HepG2 (cell line): ENCODE results near the gene PDE4D. TPM values are rescaled to one million over a fixed set of nuclear protein-coding genes. Genes with fewer than 3 reads are reported as not detected.

Experiments used
- ATAC-seq: fragments of 200-7000 bp; cut with Tn5 transposase; 3 replicates; pipeline ENCODE4 v1.9.1; 2020; ENCODE audit warnings: mild to moderate bottlenecking, moderate library complexity
- BruUV-seq: library from RNA; stranded (reverse); fragments of 400-500 nt; replicated peaks from 2 replicates; lab custom pipeline; 2021; lab: Mats Ljungman, UMichigan
- CTCF ChIA-PET: fragments of 300-600 bp; formaldehyde crosslinking; extraction: SDS; loops from one replicate; lab custom pipeline; 2021; ENCODE audit warnings: low total read pairs, inconsistent platforms, low intra/inter-chr PET ratio; lab: Yijun Ruan, JAX
- POLR2A ChIA-PET: fragments of 350-600 bp; sonication (Branson Sonifier 250); formaldehyde crosslinking; loops from one replicate; lab custom pipeline; 2020; ENCODE audit warnings: antibody characterized with exemption, inconsistent platforms; lab: Yijun Ruan, JAX
- DNase-seq: peaks from one replicate; pipeline ENCODE4 v3.0.0-alpha.2; 2015; ENCODE audit warnings: low spot score
- FAIRE-seq: peaks from 3 replicates; lab custom pipeline; 2011; peaks lifted over from hg19 to GRCh38; lab: Jason Lieb, UNC
- H2AFZ ChIP-seq: one replicate; pipeline ENCODE4 v1.6.1; 2011; ENCODE audit warnings: low read length, inconsistent platforms
- H3K27ac ChIP-seq: fragments of 300-600 bp; 3 replicates; pipeline ENCODE4 v1.8.0; 2011; ENCODE audit warnings: mixed run types, mild to moderate bottlenecking, mixed read lengths, low read length, inconsistent platforms; ENCODE audit not compliant: insufficient read depth; ENCODE audit errors: extremely low read length
- H3K27me3 ChIP-seq, 2 experiments: fragments of 200-600 bp in 1 of 2; 2 replicates in 1 of 2; 3 replicates in 1 of 2; pipeline versions ENCODE4 v1.6.0 to v1.8.0; 2011; ENCODE audit warnings: low read length in 2 of 2, mild to moderate bottlenecking in 2 of 2, moderate library complexity in 2 of 2, inconsistent platforms in 1 of 2; ENCODE audit not compliant: insufficient read depth in 2 of 2, control insufficient read depth in 1 of 2
- H3K36me3 ChIP-seq, 2 experiments: fragments of 200-600 bp in 1 of 2; replicated peaks in 1 of 2; 2 replicates in 1 of 2; 3 replicates in 1 of 2; pipeline versions ENCODE4 v1.5.1 to v1.8.0; 2011; ENCODE audit warnings: low read length in 2 of 2, inconsistent platforms in 1 of 2; ENCODE audit not compliant: insufficient read depth in 2 of 2, control insufficient read depth in 1 of 2
- H3K4me1 ChIP-seq: 2 replicates; pipeline ENCODE4 v1.5.1; 2012; ENCODE audit warnings: low read length, inconsistent platforms; ENCODE audit not compliant: insufficient read depth
- H3K4me2 ChIP-seq: 2 replicates; pipeline ENCODE4 v1.6.0; 2011; ENCODE audit warnings: low read depth, low read length, inconsistent platforms
- H3K4me3 ChIP-seq, 3 experiments: fragments of 200-600 bp in 1 of 3; sonication (generic), shearing (Covaris generic) in 1 of 3; replicated peaks in 1 of 3; 2 replicates each; pipeline ENCODE4 v1.5.1; 2011 to 2016; ENCODE audit warnings: low read length in 3 of 3, inconsistent platforms in 2 of 3, low read depth in 2 of 3, mild to moderate bottlenecking in 2 of 3, control low read depth in 1 of 3, mixed read lengths in 1 of 3; ENCODE audit not compliant: insufficient read depth in 1 of 3
- H3K79me2 ChIP-seq: one replicate; pipeline ENCODE4 v1.6.1; 2011; ENCODE audit warnings: low read length, inconsistent platforms; ENCODE audit not compliant: insufficient read depth
- H3K9ac ChIP-seq: 2 replicates; pipeline ENCODE4 v1.6.0; 2011; ENCODE audit warnings: mild to moderate bottlenecking, low read depth, low read length, inconsistent platforms; ENCODE audit not compliant: insufficient read depth
- H3K9me3 ChIP-seq: 2 replicates; pipeline ENCODE4 v1.5.1; 2012; ENCODE audit warnings: mild to moderate bottlenecking, low read length
- H4K20me1 ChIP-seq: 2 replicates; pipeline ENCODE4 v1.6.0; 2011; ENCODE audit warnings: inconsistent platforms, mild to moderate bottlenecking, low read length, moderate library complexity; ENCODE audit not compliant: insufficient read depth
- ADNP ChIP-seq: sonication (generic); formaldehyde crosslinking; IDR thresholded peaks from 2 replicates; pipeline ENCODE4 v1.4.0; 2020; ENCODE audit warnings: missing genetic modification reagents
- FOXP1 ChIP-seq, 2 experiments: fragments of 450-650 bp in 1 of 2; IDR thresholded peaks; 2 replicates each; pipeline ENCODE4 v1.6.1; 2017 to 2018; ENCODE audit warnings: antibody characterized with exemption in 1 of 2
- GMEB1 ChIP-seq: sonication (generic); formaldehyde crosslinking; IDR thresholded peaks from 2 replicates; pipeline ENCODE4 v1.5.1; 2020; ENCODE audit warnings: missing genetic modification reagents, mild to moderate bottlenecking, borderline replicate concordance
- HDAC2 ChIP-seq: sonication (generic); formaldehyde crosslinking; IDR thresholded peaks from 2 replicates; pipeline ENCODE4 v1.4.0; 2020; ENCODE audit warnings: missing genetic modification reagents
- HNRNPUL1 ChIP-seq: fragments of 200-400 bp; formaldehyde crosslinking; IDR thresholded peaks from 2 replicates; pipeline ENCODE4 v1.6.1; 2017; ENCODE audit warnings: low read depth, mild to moderate bottlenecking, low read length, moderate library complexity
- NFYB ChIP-seq: sonication (generic); formaldehyde crosslinking; IDR thresholded peaks from 2 replicates; pipeline ENCODE4 v1.4.0; 2020; ENCODE audit warnings: missing genetic modification reagents
- NPAS2 ChIP-seq: sonication (generic); formaldehyde crosslinking; IDR thresholded peaks from 2 replicates; pipeline ENCODE4 v1.8.0; 2022; ENCODE audit warnings: mild to moderate bottlenecking, missing genetic modification reagents, borderline replicate concordance
- STAT5B ChIP-seq: sonication (generic); formaldehyde crosslinking; IDR thresholded peaks from 2 replicates; pipeline ENCODE4 v1.4.0; 2020; ENCODE audit warnings: missing genetic modification reagents
- U2AF1 ChIP-seq: fragments of 200-400 bp; formaldehyde crosslinking; optimal IDR thresholded peaks from 2 replicates; pipeline ENCODE3; 2017; ENCODE audit warnings: mild to moderate bottlenecking, low read depth, low read length
- ZHX2 ChIP-seq, 2 experiments: sonication (generic) in 1 of 2; formaldehyde crosslinking in 1 of 2; IDR thresholded peaks; 2 replicates each; pipeline versions ENCODE4 v1.6.1 to v1.9.0; 2014 to 2022; ENCODE audit warnings: antibody characterized with exemption in 1 of 2, borderline replicate concordance in 1 of 2, inconsistent platforms in 1 of 2, low read depth in 1 of 2, missing genetic modification reagents in 1 of 2
- ZNF20 ChIP-seq: sonication (generic); formaldehyde crosslinking; IDR thresholded peaks from 2 replicates; pipeline ENCODE4 v1.4.0; 2020; ENCODE audit warnings: mild to moderate bottlenecking, moderate library complexity, missing genetic modification reagents
- WGBS: methylation state at CpG from one replicate; pipeline ENCODE4 v1.1.6; 2017; ENCODE audit warnings: low lambda C conversion rate; 5-methylcytosine and 5-hydroxymethylcytosine counted together
- in situ Hi-C: cut with HindIII; loops from 2 replicates; pipeline ENCODE4 v1.10.0; 2017; ENCODE audit warnings: low pct_unique_long_range_greater_than_20kb; ENCODE audit not compliant: extremely low pct_ligation_motif_present
- intact Hi-C: fragments of 100-400 bp; cut with micrococcal nuclease; formaldehyde crosslinking; loops from one replicate; pipeline ENCODE4 v1.10.0; 2022; ENCODE audit not compliant: unreplicated experiment
- polyA plus RNA-seq, 8 experiments: library from polyadenylated mRNA; depleted of rRNA in 3 of 8; stranded (reverse) in 7 of 8; unstranded in 1 of 8; fragments of >200 nt; fragmentation: Illumina TruSeq in 4 of 8; extraction: Trizol in 4 of 8; gene quantifications; 2 replicates each; pipeline versions ENCODE4 v1.2.1 to v1.2.3, GENCODE V29; 2011 to 2016; ENCODE audit warnings: low read depth in 4 of 8, missing spikeins in 1 of 8, mixed read lengths in 1 of 8; ENCODE audit not compliant: insufficient read depth in 1 of 8
- total RNA-seq, 5 experiments: library from RNA; depleted of rRNA; stranded (reverse); fragments of >200 nt; fragmentation: Illumina TruSeq; extraction: Trizol; gene quantifications; 2 replicates each; pipeline ENCODE4 v1.2.3, GENCODE V29; 2016; ENCODE audit warnings: low read depth in 1 of 5
- TF ChIP-seq, protein P1 (sequence below): IDR thresholded peaks from 2 replicates; pipeline ENCODE4 v1.6.1; 2016; ENCODE audit warnings: mild to moderate bottlenecking, missing biosample characterization, missing genetic modification reagents

PDE4D gene
- total and polyA plus RNA-seq, 2 of the 13 experiments (the other 11 are each of a cell fraction or from before 2014, with no cell fraction given) = 7.0 to 12.2 TPM

GRCh38 chr5:58967597-58968281 lies 925.8 kb downstream of the PDE4D start:
- CTCF ChIA-PET = no interaction called here

More at GRCh38 chr5:58967597-58968281, 925.8 kb downstream of the PDE4D start:
- H3K36me3 ChIP-seq = no peaks in the 10 kb centered on the region
- POLR2A ChIA-PET = no interaction called here
- H3K27me3 ChIP-seq = peaks cover 0 to 8% of the 10 kb centered on the region in 2 experiments; a peak in 1 of 5 replicates
- H2AFZ ChIP-seq = no peak overlapping the region
- no peak for TF ChIP-seq STAT5B (CRISPR knock-in tag)
- TF ChIP-seq GMEB1 (CRISPR knock-in tag) = no peak
- TF ChIP-seq NPAS2 (CRISPR knock-in tag) = no peak
- TF ChIP-seq, protein P1, sequence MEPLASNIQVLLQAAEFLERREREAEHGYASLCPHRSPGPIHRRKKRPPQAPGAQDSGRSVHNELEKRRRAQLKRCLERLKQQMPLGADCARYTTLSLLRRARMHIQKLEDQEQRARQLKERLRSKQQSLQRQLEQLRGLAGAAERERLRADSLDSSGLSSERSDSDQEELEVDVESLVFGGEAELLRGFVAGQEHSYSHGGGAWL (CRISPR knock-in tag) = no peak
- no peak for TF ChIP-seq FOXP1 (IDR thresholded peaks at IDR 0.05)
- TF ChIP-seq FOXP1 (CRISPR knock-in tag; IDR thresholded peaks at IDR 0.05) = no peak
- TF ChIP-seq ZNF20 = no peak
- TF ChIP-seq HNRNPUL1 = no peak
- no peak for TF ChIP-seq U2AF1
- no peak for TF ChIP-seq NFYB (CRISPR knock-in tag)
- TF ChIP-seq ADNP (CRISPR knock-in tag) = no peak
- TF ChIP-seq HDAC2 = no peak
- no peak for TF ChIP-seq ZHX2 (IDR thresholded peaks at IDR 0.05; ENCODE audit: low read depth)
- TF ChIP-seq ZHX2 (CRISPR knock-in tag; IDR thresholded peaks at IDR 0.05; ENCODE audit: borderline replicate concordance) = no peak
- FAIRE-seq = no peak
- H3K79me2 ChIP-seq = no peaks in the 10 kb centered on the region
- in situ Hi-C loops = no loop called here
- no peaks in the 10 kb centered on the region for H4K20me1 ChIP-seq
- H3K27ac ChIP-seq = no peak overlapping the region
- DNase-seq = no peak
- BruUV-seq = no TSS peak
- H3K4me1 ChIP-seq = no peaks in the 10 kb centered on the region
- no peak overlapping the region for H3K9ac ChIP-seq
- intact Hi-C loops = no loop called here
- 0% methylated on average over 2 of the region's 2 CpGs for WGBS
- H3K4me2 ChIP-seq = no peak overlapping the region
- H3K9me3 ChIP-seq = no peaks in the 10 kb centered on the region
- peak; percentile 55 for ATAC-seq
- H3K4me3 ChIP-seq = no peak overlapping the region
